Smooth muscle cell (in vitro differentiated cells): Measurements from ENCODE around the gene UTP20. TPM values are rescaled to one million over a fixed set of nuclear protein-coding genes. Genes with fewer than 3 reads are reported as not detected.

Experiments
- DNase-seq: peaks from one replicate; lab custom pipeline; 2025; ENCODE audit not compliant: unreplicated experiment; lab: John Stamatoyannopoulos, UW
- H2AFZ ChIP-seq: fragments of 200-600 bp; sonication (generic); 2 replicates; pipeline ENCODE4 v1.6.0; 2016; ENCODE audit warnings: antibody characterized with exemption, low read depth, mild to moderate bottlenecking
- H3F3A ChIP-seq: fragments of 200-600 bp; sonication (generic); 2 replicates; pipeline ENCODE4 v1.6.0; 2017; ENCODE audit warnings: antibody characterized with exemption, low read depth
- H3K27ac ChIP-seq: fragments of 200-600 bp; sonication (generic); 2 replicates; pipeline ENCODE4 v1.5.1; 2016; ENCODE audit warnings: low read depth, mild to moderate bottlenecking
- H3K27me3 ChIP-seq: fragments of 200-600 bp; sonication (generic); 2 replicates; pipeline ENCODE4 v1.6.1; 2016; ENCODE audit warnings: low read depth, mild to moderate bottlenecking
- H3K36me3 ChIP-seq: fragments of 200-600 bp; sonication (generic); 2 replicates; pipeline ENCODE4 v1.5.1; 2016; ENCODE audit warnings: low read depth
- H3K4me1 ChIP-seq: fragments of 200-600 bp; sonication (generic); 2 replicates; pipeline ENCODE4 v1.5.1; 2016; ENCODE audit warnings: low read depth
- H3K4me2 ChIP-seq: fragments of 200-600 bp; sonication (generic); 2 replicates; pipeline ENCODE4 v1.6.0; 2016; ENCODE audit warnings: mild to moderate bottlenecking
- H3K4me3 ChIP-seq: fragments of 200-600 bp; sonication (generic); 2 replicates; pipeline ENCODE4 v1.5.1; 2016; ENCODE audit warnings: mild to moderate bottlenecking
- H3K79me2 ChIP-seq: fragments of 200-600 bp; sonication (generic); 2 replicates; pipeline ENCODE4 v1.6.0; 2016; ENCODE audit warnings: low read depth, mild to moderate bottlenecking
- H3K9ac ChIP-seq: fragments of 200-600 bp; sonication (generic); 2 replicates; pipeline ENCODE4 v1.6.0; 2016; ENCODE audit warnings: low read depth
- H3K9me3 ChIP-seq: fragments of 200-600 bp; sonication (generic); replicated peaks from 2 replicates; pipeline ENCODE4 v1.5.1; 2016; ENCODE audit warnings: low read depth
- H4K20me1 ChIP-seq: fragments of 200-600 bp; sonication (generic); 2 replicates; pipeline ENCODE4 v1.6.0; 2016; ENCODE audit warnings: low read depth
- CTCF ChIP-seq: fragments of 200-600 bp; sonication (generic); IDR thresholded peaks from 2 replicates; pipeline ENCODE4 v1.5.1; 2017; ENCODE audit warnings: borderline replicate concordance, mild to moderate bottlenecking, antibody characterized with exemption; ENCODE audit not compliant: insufficient read depth, poor library complexity, severe bottlenecking
- WGBS: methylation state at CpG from one replicate; pipeline ENCODE4 v1.1.7; 2016; ENCODE audit warnings: low lambda C conversion rate; 5-methylcytosine and 5-hydroxymethylcytosine counted together
- polyA plus RNA-seq: library from polyadenylated mRNA; unstranded; fragments of >200 nt; fragmentation: Nextera tagmentation; extraction: Ambion mirVana; gene quantifications from 2 replicates; pipeline ENCODE4 v1.2.1, GENCODE V29; 2016
- total RNA-seq: library from RNA; depleted of rRNA; stranded (reverse); fragments of >200 nt; gene quantifications from 2 replicates; pipeline ENCODE4 v1.2.3, GENCODE V29; 2014

The UTP20 gene
- total and polyA plus RNA-seq, 2 experiments from 2014 or later = 1.7 to 11.9 TPM

- Histone ChIP-seq H3K27ac (no peak overlapping the region), H3K9ac (no peak overlapping the region), H3K36me3 (peaks cover 14% of the 10 kb centered on the region), H2AFZ (no peak overlapping the region), H3F3A (no peaks in the 10 kb centered on the region), H3K4me3 (no peak overlapping the region), H3K4me1 (no peaks in the 10 kb centered on the region), H3K79me2 (no peaks in the 10 kb centered on the region), H3K4me2 (no peak overlapping the region), H4K20me1 (no peaks in the 10 kb centered on the region), H3K9me3 (no peaks in the 10 kb centered on the region), H3K27me3 (no peaks in the 10 kb centered on the region)
- TF ChIP-seq CTCF = no peak
- WGBS = 96% methylated on average over 5 of the region's 5 CpGs
- no peak for DNase-seq
Measured at GRCh38 chr12:101356794-101357193, 76.9 kb downstream of the UTP20 start.

GRCh38 chr12:101361455-101361854 is 81.5 kb downstream of the UTP20 start:
- no peak overlapping the region for H3K27ac ChIP-seq
- no peak overlapping the region for H3K4me3 ChIP-seq
- no peak overlapping the region for H3K9ac ChIP-seq
- peaks cover 17% of the 10 kb centered on the region for H3K36me3 ChIP-seq
- H3F3A ChIP-seq = no peaks in the 10 kb centered on the region
- no peaks in the 10 kb centered on the region for H4K20me1 ChIP-seq
- H3K9me3 ChIP-seq = no peaks in the 10 kb centered on the region
- DNase-seq = no peak
- no peaks in the 10 kb centered on the region for H3K4me1 ChIP-seq
- H2AFZ ChIP-seq = no peak overlapping the region
- 97% methylated on average over 8 of the region's 8 CpGs for WGBS
- no peak overlapping the region for H3K4me2 ChIP-seq
- H3K27me3 ChIP-seq = no peaks in the 10 kb centered on the region
- no peaks in the 10 kb centered on the region for H3K79me2 ChIP-seq
- TF ChIP-seq CTCF = no peak

GRCh38 chr12:101368016-101368415 is 88.1 kb downstream of the UTP20 start:
- Histone ChIP-seq H4K20me1 (no peaks in the 10 kb centered on the region), H3F3A (no peaks in the 10 kb centered on the region), H3K36me3 (peaks cover 34% of the 10 kb centered on the region), H2AFZ (no peak overlapping the region), H3K27ac (no peak overlapping the region), H3K27me3 (no peaks in the 10 kb centered on the region), H3K79me2 (no peaks in the 10 kb centered on the region), H3K4me2 (no peak overlapping the region), H3K9me3 (no peaks in the 10 kb centered on the region), H3K4me3 (no peak overlapping the region), H3K9ac (no peak overlapping the region), H3K4me1 (no peaks in the 10 kb centered on the region)
- TF ChIP-seq CTCF = no peak
- DNase-seq = no peak
- WGBS = 97% methylated on average over 6 of the region's 6 CpGs

DNA sequence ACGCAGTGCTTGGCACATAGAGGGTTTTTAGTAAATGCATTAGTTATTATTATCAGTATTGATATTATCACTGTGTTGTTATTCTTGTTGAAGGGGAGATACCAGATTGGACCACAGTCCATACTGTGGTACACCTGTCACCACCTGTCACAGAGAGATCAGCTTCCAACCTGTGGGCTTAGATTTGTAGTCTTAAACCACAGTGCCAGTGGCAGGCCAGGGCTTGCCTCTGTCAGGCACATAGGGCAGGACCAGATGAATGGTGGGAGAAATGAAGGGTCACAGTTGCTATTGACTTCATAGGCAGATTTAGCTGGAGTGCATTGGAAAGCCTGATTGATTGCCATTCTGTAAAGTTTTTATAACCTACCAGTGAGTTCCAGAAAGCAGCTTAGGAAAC is 92.5 kb downstream of the UTP20 start:
- DNase-seq = no peak
- Histone ChIP-seq H3K4me3 (no peak overlapping the region), H3K79me2 (no peaks in the 10 kb centered on the region), H3K4me1 (no peaks in the 10 kb centered on the region), H3K9ac (no peak overlapping the region), H4K20me1 (no peaks in the 10 kb centered on the region), H3K27me3 (no peaks in the 10 kb centered on the region), H3K4me2 (no peak overlapping the region), H3K36me3 (peaks cover 29% of the 10 kb centered on the region), H3K27ac (no peak overlapping the region), H3F3A (no peaks in the 10 kb centered on the region), H2AFZ (no peak overlapping the region), H3K9me3 (no peaks in the 10 kb centered on the region)
- no peak for TF ChIP-seq CTCF
- WGBS = 100% methylated on average over 1 of the region's 1 CpG
